HFFc6 (cell line): Measurements from ENCODE around the gene RGS3. TPM values are rescaled to one million over a fixed set of nuclear protein-coding genes. Genes with fewer than 3 reads are reported as not detected.

ENCODE experiments used
- DNase-seq: peaks from one replicate; pipeline ENCODE4 v3.0.0-alpha.2; 2018
- H3K27ac Mint-ChIP-seq: 2 replicates; pipeline ENCODE4 v1.8.0; 2020; ENCODE audit warnings: mild to moderate bottlenecking, mixed read lengths
- H3K27me3 Mint-ChIP-seq: 2 replicates; pipeline ENCODE4 v1.8.0; 2021; ENCODE audit warnings: mild to moderate bottlenecking, moderate library complexity, mixed read lengths; ENCODE audit not compliant: insufficient read depth
- H3K36me3 Mint-ChIP-seq: 2 replicates; pipeline ENCODE4 v1.8.0; 2021; ENCODE audit warnings: low read depth, mixed read lengths
- H3K4me1 Mint-ChIP-seq: 2 replicates; pipeline ENCODE4 v1.8.0; 2020; ENCODE audit warnings: low read depth, mixed read lengths
- H3K4me3 Mint-ChIP-seq: 2 replicates; pipeline ENCODE4 v1.8.0; 2020; ENCODE audit warnings: mild to moderate bottlenecking, moderate library complexity, mixed read lengths
- H3K9me3 Mint-ChIP-seq: 2 replicates; pipeline ENCODE4 v1.8.0; 2020; ENCODE audit warnings: mild to moderate bottlenecking, mixed read lengths
- CTCF ChIP-seq: fragments of 200-600 bp; sonication (generic); IDR thresholded peaks from 2 replicates; pipeline ENCODE4 v1.5.0; 2021; ENCODE audit warnings: antibody characterized with exemption, mild to moderate bottlenecking
- total RNA-seq, 6 experiments: library from RNA; stranded (reverse); fragmentation: NEBNext Ultra II Directional; extraction: Animal tissue kit (Norgen Biotek cat#: 25700); gene quantifications; 2 replicates in 1 of 6; 3 replicates in 5 of 6; pipeline ENCODE4 v1.2.3, GENCODE V29; 2021

Gene RGS3
- total RNA-seq, 6 experiments from 2014 or later: 49.7 to 57.0 (median 52.5) TPM

- no peak for DNase-seq
- no peaks in the 10 kb centered on the region for H3K9me3 Mint-ChIP-seq
- H3K36me3 Mint-ChIP-seq: no peaks in the 10 kb centered on the region
- no peak overlapping the region for H3K4me3 Mint-ChIP-seq
- peaks cover 16% of the 10 kb centered on the region for H3K4me1 Mint-ChIP-seq
- H3K27me3 Mint-ChIP-seq: no peaks in the 10 kb centered on the region
- H3K27ac Mint-ChIP-seq: no peak overlapping the region; the same call in 1 of the 2 replicates
- no peak for TF ChIP-seq CTCF
Observed at GRCh38 chr9:113609562-113610318, 146.2 kb downstream of the RGS3 start.

- H3K9me3 Mint-ChIP-seq: no peaks in the 10 kb centered on the region
- no peak overlapping the region for H3K4me3 Mint-ChIP-seq
- H3K36me3 Mint-ChIP-seq: no peaks in the 10 kb centered on the region
- no peaks in the 10 kb centered on the region for H3K27me3 Mint-ChIP-seq
- no peak for DNase-seq
- peaks cover 35% of the 10 kb centered on the region for H3K4me1 Mint-ChIP-seq
- H3K27ac Mint-ChIP-seq: no peak overlapping the region
- no peak for TF ChIP-seq CTCF
Observed at GRCh38 chr9:113611461-113612215, 148.1 kb downstream of the RGS3 start.

GRCh38 chr9:113612216-113612747 is 148.8 kb downstream of the RGS3 start:
- Mint-ChIP-seq H3K27ac (no peak overlapping the region), H3K9me3 (no peaks in the 10 kb centered on the region), H3K27me3 (no peaks in the 10 kb centered on the region), H3K36me3 (no peaks in the 10 kb centered on the region), H3K4me3 (no peak overlapping the region), H3K4me1 (peaks cover 38% of the 10 kb centered on the region)
- TF ChIP-seq CTCF: no peak
- no peak for DNase-seq

GRCh38 chr9:113612828-113613227 is 149.3 kb downstream of the RGS3 start:
- TF ChIP-seq CTCF: no peak
- Mint-ChIP-seq H3K4me3 (no peak overlapping the region), H3K36me3 (no peaks in the 10 kb centered on the region), H3K27ac (no peak overlapping the region), H3K27me3 (no peaks in the 10 kb centered on the region), H3K4me1 (peaks cover 44% of the 10 kb centered on the region), H3K9me3 (no peaks in the 10 kb centered on the region)
- DNase-seq: no peak

GRCh38 chr9:113613815-113614413 is 150.4 kb downstream of the RGS3 start:
- Mint-ChIP-seq H3K9me3 (no peaks in the 10 kb centered on the region), H3K4me1 (peaks cover 50% of the 10 kb centered on the region), H3K27ac (no peak overlapping the region), H3K27me3 (no peaks in the 10 kb centered on the region), H3K4me3 (no peak overlapping the region), H3K36me3 (no peaks in the 10 kb centered on the region)
- DNase-seq: no peak
- no peak for TF ChIP-seq CTCF
